Astrocyte of the cerebellum (primary cell): ENCODE results near the gene TRAF5.
A peak's percentile ranks its signal among the peaks of the same experiment; 100 is the strongest.
"Not testable (repeated sequence)": the region's sequence is repeated elsewhere in the genome, so short reads cannot be mapped to it uniquely, and the experiment has no call there.

Experiments used
- DNase-seq: peaks from one replicate; pipeline ENCODE4 v3.0.0-alpha.2; 2011; ENCODE audit warnings: low read depth
- H3K4me3 ChIP-seq: 2 replicates; pipeline ENCODE4 v1.5.1; 2011; ENCODE audit warnings: mild to moderate bottlenecking, low read depth, low read length, moderate library complexity
- in situ Hi-C: cut with HindIII; loops from 2 replicates; pipeline ENCODE4 v1.10.0; 2017; ENCODE audit warnings: low sequenced_read_pairs
- TF ChIP-seq, protein P1 (sequence below): IDR thresholded peaks from 2 replicates; pipeline ENCODE4 v1.5.1; 2012; ENCODE audit warnings: low read length, low read depth, moderate library complexity, mild to moderate bottlenecking; ENCODE audit errors: missing control alignments

Gene TRAF5

DNA sequence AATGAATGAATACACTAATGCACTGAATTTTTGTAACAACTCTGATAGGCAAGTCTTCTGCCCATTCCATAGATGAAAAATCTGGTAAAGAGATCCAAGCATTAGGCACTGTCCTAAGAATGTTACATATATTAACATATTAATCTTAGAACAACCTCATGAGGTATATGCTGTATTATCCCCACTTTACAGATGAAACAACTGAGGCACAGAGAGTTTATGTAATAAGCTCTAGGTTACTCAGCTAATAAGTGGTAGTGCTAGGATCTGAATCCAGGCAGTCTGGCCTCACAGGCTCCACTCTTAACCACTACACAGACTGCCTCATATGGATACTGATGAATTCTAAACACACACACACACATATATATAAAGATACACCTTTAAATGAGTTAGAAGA, 52.8 kb downstream of the TRAF5 start:
- in situ Hi-C loops, result no loop called here
- TF ChIP-seq, protein P1, sequence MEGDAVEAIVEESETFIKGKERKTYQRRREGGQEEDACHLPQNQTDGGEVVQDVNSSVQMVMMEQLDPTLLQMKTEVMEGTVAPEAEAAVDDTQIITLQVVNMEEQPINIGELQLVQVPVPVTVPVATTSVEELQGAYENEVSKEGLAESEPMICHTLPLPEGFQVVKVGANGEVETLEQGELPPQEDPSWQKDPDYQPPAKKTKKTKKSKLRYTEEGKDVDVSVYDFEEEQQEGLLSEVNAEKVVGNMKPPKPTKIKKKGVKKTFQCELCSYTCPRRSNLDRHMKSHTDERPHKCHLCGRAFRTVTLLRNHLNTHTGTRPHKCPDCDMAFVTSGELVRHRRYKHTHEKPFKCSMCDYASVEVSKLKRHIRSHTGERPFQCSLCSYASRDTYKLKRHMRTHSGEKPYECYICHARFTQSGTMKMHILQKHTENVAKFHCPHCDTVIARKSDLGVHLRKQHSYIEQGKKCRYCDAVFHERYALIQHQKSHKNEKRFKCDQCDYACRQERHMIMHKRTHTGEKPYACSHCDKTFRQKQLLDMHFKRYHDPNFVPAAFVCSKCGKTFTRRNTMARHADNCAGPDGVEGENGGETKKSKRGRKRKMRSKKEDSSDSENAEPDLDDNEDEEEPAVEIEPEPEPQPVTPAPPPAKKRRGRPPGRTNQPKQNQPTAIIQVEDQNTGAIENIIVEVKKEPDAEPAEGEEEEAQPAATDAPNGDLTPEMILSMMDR, result no peak
- no peak for DNase-seq
- H3K4me3 ChIP-seq, result no peak overlapping the region

GRCh38 chr1:211381481-211382181, 55.0 kb downstream of the TRAF5 start:
- in situ Hi-C loops, result no loop called here

GRCh38 chr1:211382182-211382713, 55.6 kb downstream of the TRAF5 start:
- H3K4me3 ChIP-seq, result peak overlapping the region; percentile 63
- no peak for DNase-seq
- TF ChIP-seq, protein P1, result no peak
- in situ Hi-C loops, result no loop called here

More at GRCh38 chr1:211381481-211382181, 55.0 kb downstream of the TRAF5 start:
- no peak overlapping the region for H3K4me3 ChIP-seq
- DNase-seq, result no peak
- TF ChIP-seq, protein P1, result no peak

DNA sequence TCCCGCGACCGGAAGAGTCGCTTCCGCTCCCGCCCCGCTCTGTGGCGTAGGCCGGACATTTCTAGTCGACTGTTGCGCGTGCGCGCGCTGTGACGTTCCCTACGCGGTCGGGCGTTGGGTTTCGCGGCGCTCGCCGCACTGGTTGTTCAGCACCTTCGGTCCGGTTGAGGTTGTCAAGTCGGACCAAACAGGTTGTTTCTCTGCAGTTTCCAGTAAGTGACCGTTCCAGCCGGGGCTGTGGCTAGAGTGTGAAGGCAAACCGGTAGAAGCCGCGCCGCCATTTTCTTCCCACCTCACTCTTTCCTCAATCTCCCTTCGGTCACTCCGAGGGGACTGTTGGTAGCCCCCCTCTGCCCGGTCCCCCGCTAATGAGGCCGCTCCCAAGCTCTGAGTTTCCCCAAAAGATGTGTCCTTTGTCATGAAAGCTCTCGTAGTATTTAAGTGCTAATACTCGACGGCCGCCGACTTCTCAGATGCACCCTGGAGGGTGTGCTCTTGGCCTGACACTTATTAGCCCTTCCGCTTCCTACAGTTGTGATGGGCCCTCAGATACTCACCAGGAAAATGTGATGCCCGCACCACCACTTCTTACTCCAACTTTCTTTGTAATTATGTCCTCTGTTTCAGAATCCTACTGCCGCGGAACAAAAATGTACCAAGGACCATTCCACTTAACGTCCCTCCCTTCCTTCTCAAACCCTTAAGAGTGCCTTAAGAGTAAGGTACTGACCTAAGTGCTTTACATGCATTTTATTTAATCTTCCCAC, 56.3 kb downstream of the TRAF5 start:
- in situ Hi-C loops, result no loop called here
- DNase-seq, result peak; percentile 77
- TF ChIP-seq, protein P1, result no peak
- H3K4me3 ChIP-seq, result peak overlapping the region; percentile 63

DNA sequence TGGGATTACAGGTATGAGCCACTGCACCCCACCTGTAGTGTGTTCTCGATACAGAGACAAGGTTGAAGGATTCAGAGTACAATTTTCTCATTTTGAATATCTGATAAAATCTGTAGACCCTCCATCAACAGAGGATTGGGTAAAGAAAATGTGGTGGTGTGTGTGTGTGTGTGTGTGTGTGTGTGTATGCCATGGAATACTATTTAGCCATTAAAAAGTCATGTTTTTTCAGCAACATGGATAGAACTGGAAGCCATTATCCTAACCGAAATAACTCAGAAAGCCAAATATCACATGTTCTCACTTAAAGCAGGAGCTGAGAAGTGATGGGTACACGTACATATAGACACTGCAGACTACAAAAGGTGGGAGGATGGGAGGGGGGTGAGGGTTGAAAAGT, 57.9 kb downstream of the TRAF5 start:
- no peak for DNase-seq
- H3K4me3 ChIP-seq, result no peak overlapping the region
- in situ Hi-C loops, result no loop called here
- TF ChIP-seq, protein P1, result no peak

DNA sequence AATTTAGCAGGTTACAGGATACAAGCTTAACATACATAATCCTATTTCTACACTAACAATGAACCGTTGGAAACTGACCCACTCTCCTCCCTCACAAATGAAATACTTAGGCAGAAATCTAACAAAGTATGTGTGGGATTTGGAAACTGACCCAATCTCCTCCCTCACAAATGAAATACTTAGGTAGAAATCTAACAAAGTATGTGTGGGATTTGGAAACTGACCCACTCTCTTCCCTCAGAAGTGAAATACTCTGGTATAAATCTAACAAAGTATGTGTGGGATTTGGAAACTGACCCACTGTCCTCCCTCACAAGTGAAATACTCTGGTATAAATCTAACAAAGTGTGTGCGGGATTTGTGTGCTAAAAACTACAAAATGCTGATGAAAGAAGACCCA, 60.3 kb downstream of the TRAF5 start:
- TF ChIP-seq, protein P1, result no peak
- H3K4me3 ChIP-seq, result no peak overlapping the region
- DNase-seq, result peak; percentile 73
- in situ Hi-C loops, result no loop called here

DNA sequence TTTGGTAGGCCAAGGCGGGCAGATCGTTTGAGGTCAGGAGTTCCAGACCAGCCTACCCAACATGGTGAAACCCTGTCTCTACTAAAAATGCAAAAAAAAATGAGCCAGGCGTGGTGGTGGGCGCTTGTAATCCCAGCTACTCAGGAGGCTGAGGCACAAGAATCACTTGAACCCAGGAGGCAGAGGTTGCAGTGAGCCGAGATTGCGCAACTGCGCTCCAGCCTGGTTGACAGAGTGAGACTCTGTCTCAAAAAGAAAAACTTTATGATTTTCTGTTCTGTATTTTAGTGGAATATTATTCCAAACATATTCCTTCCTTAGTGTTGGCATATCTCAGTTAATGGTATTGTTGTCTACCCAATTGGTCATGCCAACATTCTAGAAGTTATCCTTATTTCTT, 64.2 kb downstream of the TRAF5 start:
- H3K4me3 ChIP-seq, in situ Hi-C loops, DNase-seq: not testable (repeated sequence)
